ENCODE results near the gene NDUFAB1.

- TF ChIP-seq, protein P1, sequence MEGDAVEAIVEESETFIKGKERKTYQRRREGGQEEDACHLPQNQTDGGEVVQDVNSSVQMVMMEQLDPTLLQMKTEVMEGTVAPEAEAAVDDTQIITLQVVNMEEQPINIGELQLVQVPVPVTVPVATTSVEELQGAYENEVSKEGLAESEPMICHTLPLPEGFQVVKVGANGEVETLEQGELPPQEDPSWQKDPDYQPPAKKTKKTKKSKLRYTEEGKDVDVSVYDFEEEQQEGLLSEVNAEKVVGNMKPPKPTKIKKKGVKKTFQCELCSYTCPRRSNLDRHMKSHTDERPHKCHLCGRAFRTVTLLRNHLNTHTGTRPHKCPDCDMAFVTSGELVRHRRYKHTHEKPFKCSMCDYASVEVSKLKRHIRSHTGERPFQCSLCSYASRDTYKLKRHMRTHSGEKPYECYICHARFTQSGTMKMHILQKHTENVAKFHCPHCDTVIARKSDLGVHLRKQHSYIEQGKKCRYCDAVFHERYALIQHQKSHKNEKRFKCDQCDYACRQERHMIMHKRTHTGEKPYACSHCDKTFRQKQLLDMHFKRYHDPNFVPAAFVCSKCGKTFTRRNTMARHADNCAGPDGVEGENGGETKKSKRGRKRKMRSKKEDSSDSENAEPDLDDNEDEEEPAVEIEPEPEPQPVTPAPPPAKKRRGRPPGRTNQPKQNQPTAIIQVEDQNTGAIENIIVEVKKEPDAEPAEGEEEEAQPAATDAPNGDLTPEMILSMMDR (IDR thresholded peaks at IDR 0.05 in 8 of 11, conservative IDR thresholded peaks at IDR 0.05 in 3 of 11): no peak
- TF ChIP-seq POLR2A (IDR thresholded peaks at IDR 0.05): no peak
Observed at GRCh38 chr16:23611936-23612335, 15.8 kb upstream of the NDUFAB1 start.
